K562 (cell line): Measurements from ENCODE around the gene APOBEC3G.

ENCODE experiments used
- AFF4 ChIP-seq: sonication (generic); formaldehyde crosslinking; IDR thresholded peaks from 2 replicates; pipeline ENCODE4 v1.8.0; 2023; ENCODE audit warnings: mild to moderate bottlenecking, missing genetic modification reagents
- ASH1L ChIP-seq: fragments of 450-650 bp; IDR thresholded peaks from 2 replicates; pipeline ENCODE4 v1.6.1; 2018; ENCODE audit warnings: borderline replicate concordance, mild to moderate bottlenecking, low read depth; ENCODE audit not compliant: partially characterized antibody
- CGGBP1 ChIP-seq: fragments of 250-450 bp; sonication (Bioruptor Pico); IDR thresholded peaks from 2 replicates; pipeline ENCODE4 v1.9.0; 2021; ENCODE audit warnings: mild to moderate bottlenecking
- DIDO1 ChIP-seq: fragments of 450-650 bp; IDR thresholded peaks from 2 replicates; pipeline ENCODE4 v1.6.1; 2016; ENCODE audit warnings: low read depth, missing biosample characterization, missing genetic modification characterization
- EGR1 ChIP-seq: fragments of 450-650 bp; conservative IDR thresholded peaks from 2 replicates; pipeline ENCODE4 v1.6.1; 2017; ENCODE audit warnings: mild to moderate bottlenecking
- ELK1 ChIP-seq: sonication (generic); formaldehyde crosslinking; IDR thresholded peaks from 2 replicates; pipeline ENCODE4 v1.8.1; 2022; ENCODE audit warnings: missing genetic modification reagents
- ESRRA ChIP-seq: fragments of 450-650 bp; IDR thresholded peaks from 2 replicates; pipeline ENCODE4 v1.6.1; 2014; ENCODE audit warnings: low read depth, mild to moderate bottlenecking, moderate library complexity, borderline replicate concordance
- EZH2 ChIP-seq: IDR thresholded peaks from 2 replicates; pipeline ENCODE4 v1.6.1; 2012; ENCODE audit warnings: low read depth, mild to moderate bottlenecking, inconsistent platforms, low read length, borderline replicate concordance
- FOXK1 ChIP-seq: sonication (generic); formaldehyde crosslinking; IDR thresholded peaks from 2 replicates; pipeline ENCODE4 v1.8.0; 2022; ENCODE audit warnings: missing genetic modification reagents, mild to moderate bottlenecking, borderline replicate concordance
- HDAC2 ChIP-seq: fragments of 450-650 bp; IDR thresholded peaks from 2 replicates; pipeline ENCODE4 v1.6.1; 2016; ENCODE audit warnings: mild to moderate bottlenecking
- PRPF4 ChIP-seq: fragments of 200-400 bp; formaldehyde crosslinking; IDR thresholded peaks from one replicate; pipeline ENCODE4 v1.6.1; 2017; ENCODE audit warnings: low read length, low read depth, mild to moderate bottlenecking; ENCODE audit not compliant: insufficient read depth, poor library complexity, severe bottlenecking
- SP2 ChIP-seq: IDR thresholded peaks from 2 replicates; pipeline ENCODE4 v1.6.1; 2011; ENCODE audit warnings: mild to moderate bottlenecking, low read depth, low read length, moderate library complexity; ENCODE audit not compliant: poor library complexity, severe bottlenecking; ENCODE audit errors: extremely low read depth
- TF ChIP-seq, protein P1 (sequence below): sonication (generic); formaldehyde crosslinking; IDR thresholded peaks from 2 replicates; pipeline ENCODE4 v1.8.1; 2023; ENCODE audit warnings: mild to moderate bottlenecking, missing genetic modification reagents, moderate library complexity
- TF ChIP-seq, protein P2 (sequence below), 3 experiments: IDR thresholded peaks in 2 of 3; conservative IDR thresholded peaks in 1 of 3; 2 replicates each; pipeline ENCODE4 v1.5.1; 2011 to 2012; ENCODE audit warnings: low read length in 3 of 3, mild to moderate bottlenecking in 3 of 3, control low read depth in 2 of 3, improper control_type of control experiment in 1 of 3, inconsistent platforms in 1 of 3, low read depth in 1 of 3, mixed read lengths in 1 of 3, moderate library complexity in 1 of 3; ENCODE audit not compliant: insufficient read depth in 2 of 3

GRCh38 chr22:39028281-39028680 is 48.8 kb upstream of the APOBEC3G start:
- TF ChIP-seq, protein P1, sequence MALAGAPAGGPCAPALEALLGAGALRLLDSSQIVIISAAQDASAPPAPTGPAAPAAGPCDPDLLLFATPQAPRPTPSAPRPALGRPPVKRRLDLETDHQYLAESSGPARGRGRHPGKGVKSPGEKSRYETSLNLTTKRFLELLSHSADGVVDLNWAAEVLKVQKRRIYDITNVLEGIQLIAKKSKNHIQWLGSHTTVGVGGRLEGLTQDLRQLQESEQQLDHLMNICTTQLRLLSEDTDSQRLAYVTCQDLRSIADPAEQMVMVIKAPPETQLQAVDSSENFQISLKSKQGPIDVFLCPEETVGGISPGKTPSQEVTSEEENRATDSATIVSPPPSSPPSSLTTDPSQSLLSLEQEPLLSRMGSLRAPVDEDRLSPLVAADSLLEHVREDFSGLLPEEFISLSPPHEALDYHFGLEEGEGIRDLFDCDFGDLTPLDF = no peak
- no peak for TF ChIP-seq HDAC2
- no peak for TF ChIP-seq EZH2
- no peak for TF ChIP-seq EGR1
- TF ChIP-seq, protein P2, sequence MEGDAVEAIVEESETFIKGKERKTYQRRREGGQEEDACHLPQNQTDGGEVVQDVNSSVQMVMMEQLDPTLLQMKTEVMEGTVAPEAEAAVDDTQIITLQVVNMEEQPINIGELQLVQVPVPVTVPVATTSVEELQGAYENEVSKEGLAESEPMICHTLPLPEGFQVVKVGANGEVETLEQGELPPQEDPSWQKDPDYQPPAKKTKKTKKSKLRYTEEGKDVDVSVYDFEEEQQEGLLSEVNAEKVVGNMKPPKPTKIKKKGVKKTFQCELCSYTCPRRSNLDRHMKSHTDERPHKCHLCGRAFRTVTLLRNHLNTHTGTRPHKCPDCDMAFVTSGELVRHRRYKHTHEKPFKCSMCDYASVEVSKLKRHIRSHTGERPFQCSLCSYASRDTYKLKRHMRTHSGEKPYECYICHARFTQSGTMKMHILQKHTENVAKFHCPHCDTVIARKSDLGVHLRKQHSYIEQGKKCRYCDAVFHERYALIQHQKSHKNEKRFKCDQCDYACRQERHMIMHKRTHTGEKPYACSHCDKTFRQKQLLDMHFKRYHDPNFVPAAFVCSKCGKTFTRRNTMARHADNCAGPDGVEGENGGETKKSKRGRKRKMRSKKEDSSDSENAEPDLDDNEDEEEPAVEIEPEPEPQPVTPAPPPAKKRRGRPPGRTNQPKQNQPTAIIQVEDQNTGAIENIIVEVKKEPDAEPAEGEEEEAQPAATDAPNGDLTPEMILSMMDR (IDR thresholded peaks at IDR 0.05 in 2 of 3, conservative IDR thresholded peaks at IDR 0.05 in 1 of 3; ENCODE audit: insufficient read depth in 2 of 3, low read depth in 1 of 3, low read length in 3 of 3) = no peak
- TF ChIP-seq DIDO1 (tag) = no peak
- TF ChIP-seq CGGBP1 (CRISPR knock-in tag) = no peak
- no peak for TF ChIP-seq ASH1L
- no peak for TF ChIP-seq ESRRA
- no peak for TF ChIP-seq FOXK1 (CRISPR knock-in tag)
- no peak for TF ChIP-seq PRPF4
- no peak for TF ChIP-seq SP2
- TF ChIP-seq ELK1 (CRISPR knock-in tag) = no peak
- TF ChIP-seq AFF4 (CRISPR knock-in tag) = no peak
